CD14-positive monocyte (primary cell): ENCODE results near the gene SLC25A45. TPM values are rescaled to one million over a fixed set of nuclear protein-coding genes. Genes with fewer than 3 reads are reported as not detected.

Experiments used
- DNase-seq, 3 donors: peaks; one replicate each; pipeline ENCODE4 v3.0.0-alpha.2; 2011 to 2022
- H2AFZ ChIP-seq: 2 replicates; pipeline ENCODE4 v1.6.0; 2012; ENCODE audit warnings: mild to moderate bottlenecking, low read depth, low read length, inconsistent platforms; ENCODE audit not compliant: insufficient read depth, poor library complexity, severe bottlenecking
- H3K27ac ChIP-seq, 2 donors: 1 replicate in 1 of 2; 2 replicates in 1 of 2; pipeline ENCODE4 v1.5.1; 2012 to 2013; ENCODE audit warnings: low read length in 2 of 2, control low read depth in 1 of 2, inconsistent platforms in 1 of 2, low read depth in 1 of 2, mild to moderate bottlenecking in 1 of 2
- H3K27me3 ChIP-seq, 2 donors: one replicate each; pipeline versions ENCODE4 v1.6.0 to v1.6.1; 2011 to 2013; ENCODE audit warnings: low read length in 2 of 2; ENCODE audit not compliant: control insufficient read depth in 2 of 2, insufficient read depth in 2 of 2
- H3K36me3 ChIP-seq, 2 donors: replicated peaks in 1 of 2; 1 replicate in 1 of 2; 2 replicates in 1 of 2; pipeline versions ENCODE4 v1.5.1 to v1.6.1; 2012 to 2013; ENCODE audit warnings: low read length in 2 of 2, control low read depth in 1 of 2, inconsistent platforms in 1 of 2, mild to moderate bottlenecking in 1 of 2; ENCODE audit not compliant: insufficient read depth in 2 of 2, control insufficient read depth in 1 of 2
- H3K4me1 ChIP-seq, 2 donors: 1 replicate in 1 of 2; 2 replicates in 1 of 2; pipeline versions ENCODE4 v1.5.1 to v1.6.1; 2012 to 2013; ENCODE audit warnings: low read length in 2 of 2, control low read depth in 1 of 2, inconsistent platforms in 1 of 2, mild to moderate bottlenecking in 1 of 2, moderate library complexity in 1 of 2; ENCODE audit not compliant: insufficient read depth in 2 of 2, control insufficient read depth in 1 of 2
- H3K4me2 ChIP-seq: replicated peaks from 2 replicates; pipeline ENCODE3; 2012; ENCODE audit warnings: low read length, moderate library complexity, mild to moderate bottlenecking; ENCODE audit not compliant: poor library complexity, severe bottlenecking; ENCODE audit errors: extremely low read depth
- H3K4me3 ChIP-seq, 3 experiments: fragments of 200-600 bp in 1 of 3; sonication (generic) in 1 of 3; replicated peaks in 1 of 3; 1 replicate in 2 of 3; 2 replicates in 1 of 3; pipeline ENCODE4 v1.5.1; 2011 to 2013; ENCODE audit warnings: low read length in 3 of 3, mild to moderate bottlenecking in 3 of 3, control low read depth in 2 of 3, low read depth in 2 of 3, inconsistent platforms in 1 of 3, moderate library complexity in 1 of 3
- H3K79me2 ChIP-seq: 2 replicates; pipeline ENCODE4 v1.6.0; 2012; ENCODE audit warnings: mild to moderate bottlenecking, control low read depth, inconsistent platforms, low read length, moderate library complexity; ENCODE audit not compliant: insufficient read depth
- H3K9ac ChIP-seq: 2 replicates; pipeline ENCODE4 v1.6.0; 2017; ENCODE audit warnings: low read length, mild to moderate bottlenecking; ENCODE audit not compliant: insufficient read depth, poor library complexity, severe bottlenecking
- H3K9me3 ChIP-seq, 2 donors: replicated peaks in 1 of 2; 1 replicate in 1 of 2; 2 replicates in 1 of 2; pipeline versions ENCODE4 v1.5.1 to v1.6.1; 2012 to 2013; ENCODE audit warnings: low read length in 2 of 2, control low read depth in 1 of 2; ENCODE audit not compliant: control insufficient read depth in 1 of 2, insufficient read depth in 1 of 2
- H4K20me1 ChIP-seq: 2 replicates; pipeline ENCODE4 v1.6.0; 2012; ENCODE audit warnings: mild to moderate bottlenecking, low read length, control low read depth, moderate library complexity; ENCODE audit not compliant: insufficient read depth
- H3K27ac Mint-ChIP-seq, 7 donors: one replicate each; pipeline ENCODE4 v1.8.0; 2020; ENCODE audit warnings: mild to moderate bottlenecking in 7 of 7, mixed read lengths in 7 of 7, moderate library complexity in 6 of 7, inconsistent platforms in 2 of 7
- H3K27me3 Mint-ChIP-seq, 3 donors: one replicate each; pipeline ENCODE4 v1.8.0; 2021 to 2022; ENCODE audit warnings: low read depth in 3 of 3, mild to moderate bottlenecking in 3 of 3, mixed read lengths in 3 of 3, moderate library complexity in 3 of 3, inconsistent platforms in 1 of 3
- H3K36me3 Mint-ChIP-seq, 2 donors: one replicate each; pipeline ENCODE4 v1.8.0; 2020; ENCODE audit warnings: mixed read lengths in 2 of 2, inconsistent platforms in 1 of 2, mild to moderate bottlenecking in 1 of 2
- H3K4me1 Mint-ChIP-seq: one replicate; pipeline ENCODE4 v1.8.0; 2020; ENCODE audit warnings: mild to moderate bottlenecking, mixed read lengths
- H3K4me3 Mint-ChIP-seq, 2 donors: one replicate each; pipeline ENCODE4 v1.8.0; 2020; ENCODE audit warnings: mild to moderate bottlenecking in 2 of 2, mixed read lengths in 2 of 2, moderate library complexity in 1 of 2
- H3K9me3 Mint-ChIP-seq, 7 donors: one replicate each; pipeline ENCODE4 v1.8.0; 2020 to 2022; ENCODE audit warnings: mixed read lengths in 7 of 7, mild to moderate bottlenecking in 6 of 7, moderate library complexity in 6 of 7, inconsistent platforms in 2 of 7
- CTCF ChIP-seq: fragments of 200-600 bp; IDR thresholded peaks from one replicate; pipeline ENCODE4 v1.8.0; 2022; ENCODE audit warnings: antibody characterized with exemption, mild to moderate bottlenecking
- WGBS: methylation state at CpG from one replicate; pipeline ENCODE4 v1.1.5; 2013; ENCODE audit warnings: missing lambda C conversion rate; ENCODE audit not compliant: insufficient coverage; 5-methylcytosine and 5-hydroxymethylcytosine counted together
- intact Hi-C, 2 donors: fragments of 100-400 bp; cut with micrococcal nuclease; formaldehyde crosslinking; loops; one replicate each; pipeline versions ENCODE4 v1.15.0 to v1.15.1; 2023
- polyA plus RNA-seq, 3 donors: library from polyadenylated mRNA; depleted of rRNA in 1 of 3; unstranded in 2 of 3; stranded (reverse) in 1 of 3; fragments of 300-500 nt in 2 of 3; fragments of >200 nt in 1 of 3; fragmentation: Illumina TruSeq in 2 of 3; gene quantifications; 1 replicate in 2 of 3; 2 replicates in 1 of 3; pipeline ENCODE4 v1.2.3, GENCODE V29; 2012 to 2021

The SLC25A45 gene
- polyA plus RNA-seq, 3 donors: 3.7 to 11.3 (median 4.1) TPM

- no peak overlapping the region for H3K27ac Mint-ChIP-seq
- peak overlapping the region in 1 of 2 donors; percentile 12 for H3K4me3 Mint-ChIP-seq
Observed at GRCh38 chr11:65357856-65358356, 24.5 kb downstream of the SLC25A45 start.

GRCh38 chr11:65356394-65356972 lies 26.0 kb downstream of the SLC25A45 start:
- H2AFZ ChIP-seq: no peak overlapping the region
- Mint-ChIP-seq H3K36me3 (peaks cover 14 to 15% of the 10 kb centered on the region in 2 donors), H3K4me1 (peaks cover 20% of the 10 kb centered on the region), H3K27me3 (peaks cover 6 to 18% (median 13%) of the 10 kb centered on the region in 3 donors), H3K4me3 (peak overlapping the region in 1 of 2 donors; percentile 59), H3K9me3 (no peaks in the 10 kb centered on the region), H3K27ac (no peak overlapping the region)
- H3K27ac ChIP-seq: no peak overlapping the region
- no peak overlapping the region for H3K4me3 ChIP-seq
- no peak overlapping the region for H3K9ac ChIP-seq
- DNase-seq: no peak
- H3K79me2 ChIP-seq: no peaks in the 10 kb centered on the region
- H3K4me1 ChIP-seq: peaks cover 15 to 23% of the 10 kb centered on the region in 2 donors
- intact Hi-C loops: no loop called here
- H3K9me3 ChIP-seq: no peaks in the 10 kb centered on the region
- H3K27me3 ChIP-seq: peaks cover 0 to 14% of the 10 kb centered on the region in 2 donors
- 99% methylated on average over 25 of the region's 30 CpGs for WGBS
- no peak for TF ChIP-seq CTCF
- peak overlapping the region; percentile 94 for H3K4me2 ChIP-seq
- peaks cover 12% of the 10 kb centered on the region in 2 donors for H3K36me3 ChIP-seq
- H4K20me1 ChIP-seq: peaks cover 7% of the 10 kb centered on the region

More at GRCh38 chr11:65357856-65358356, 24.5 kb downstream of the SLC25A45 start:
- Histone ChIP-seq H3K79me2 (no peaks in the 10 kb centered on the region), H3K4me2 (no peak overlapping the region), H3K27me3 (peaks cover 0 to 14% of the 10 kb centered on the region in 2 donors), H2AFZ (no peak overlapping the region), H3K9me3 (no peaks in the 10 kb centered on the region), H3K27ac (no peak overlapping the region), H3K4me1 (peaks cover 29 to 36% of the 10 kb centered on the region in 2 donors), H4K20me1 (peaks cover 7% of the 10 kb centered on the region), H3K4me3 (no peak overlapping the region), H3K36me3 (no peaks in the 10 kb centered on the region), H3K9ac (no peak overlapping the region)
- Mint-ChIP-seq H3K36me3 (peaks cover 1 to 2% of the 10 kb centered on the region in 2 donors), H3K4me1 (peaks cover 31% of the 10 kb centered on the region), H3K9me3 (no peaks in the 10 kb centered on the region), H3K27me3 (peaks cover 6 to 18% (median 13%) of the 10 kb centered on the region in 3 donors)
- no peak for DNase-seq
- 95% methylated on average over 5 of the region's 8 CpGs for WGBS
- intact Hi-C loops: no loop called here
- TF ChIP-seq CTCF: no peak
